H9 (cell line): ENCODE results near the gene PCDH9. TPM values are rescaled to one million over a fixed set of nuclear protein-coding genes. Genes with fewer than 3 reads are reported as not detected.

Experiments
- DNase-seq: peaks from one replicate; pipeline ENCODE4 v3.0.0-alpha.2; 2017
- H2AFZ ChIP-seq: one replicate; pipeline ENCODE4 v1.6.1; 2013; ENCODE audit warnings: mild to moderate bottlenecking, low read length, control low read depth, moderate library complexity
- H2AK5ac ChIP-seq: 2 replicates; pipeline ENCODE4 v1.6.1; 2013; ENCODE audit warnings: low read length, control low read depth, mixed read lengths; ENCODE audit not compliant: insufficient read length
- H2BK120ac ChIP-seq: one replicate; pipeline ENCODE4 v1.6.1; 2013; ENCODE audit warnings: low read depth, mild to moderate bottlenecking, low read length, control low read depth, inconsistent platforms; ENCODE audit not compliant: poor library complexity, severe bottlenecking
- H2BK12ac ChIP-seq: 2 replicates; pipeline ENCODE4 v1.6.1; 2013; ENCODE audit warnings: low read length, control low read depth, mixed read lengths, low read depth; ENCODE audit not compliant: insufficient read length
- H2BK15ac ChIP-seq: 2 replicates; pipeline ENCODE4 v1.6.1; 2013; ENCODE audit warnings: low read depth, low read length, control low read depth
- H2BK20ac ChIP-seq: one replicate; pipeline ENCODE4 v1.6.1; 2013; ENCODE audit warnings: low read depth, mild to moderate bottlenecking, low read length, control low read depth, inconsistent platforms; ENCODE audit not compliant: poor library complexity, severe bottlenecking
- H2BK5ac ChIP-seq: 2 replicates; pipeline ENCODE4 v1.6.1; 2013; ENCODE audit warnings: low read length, control low read depth, mixed read lengths; ENCODE audit not compliant: insufficient read length
- H3K14ac ChIP-seq: 2 replicates; pipeline ENCODE4 v1.6.1; 2013; ENCODE audit warnings: low read length, control low read depth; ENCODE audit not compliant: insufficient read depth
- H3K18ac ChIP-seq: 2 replicates; pipeline ENCODE4 v1.6.1; 2013; ENCODE audit warnings: low read depth, mild to moderate bottlenecking, mixed read lengths, low read length, control low read depth; ENCODE audit not compliant: insufficient read length
- H3K23ac ChIP-seq: 2 replicates; pipeline ENCODE4 v1.6.1; 2013; ENCODE audit warnings: low read length, control low read depth, mixed read lengths, low read depth; ENCODE audit not compliant: insufficient read length
- H3K23me2 ChIP-seq: 2 replicates; pipeline ENCODE4 v1.6.1; 2013; ENCODE audit warnings: low read depth, mild to moderate bottlenecking, mixed read lengths, low read length, control low read depth; ENCODE audit not compliant: insufficient read length, poor library complexity, severe bottlenecking
- H3K27ac ChIP-seq: 2 replicates; pipeline ENCODE4 v1.5.1; 2013; ENCODE audit warnings: low read length, control low read depth, mixed read lengths, low read depth; ENCODE audit not compliant: insufficient read length
- H3K27me3 ChIP-seq: 2 replicates; pipeline ENCODE4 v1.6.1; 2013; ENCODE audit warnings: low read length, control low read depth, inconsistent platforms; ENCODE audit not compliant: insufficient read depth
- H3K4ac ChIP-seq: 2 replicates; pipeline ENCODE4 v1.6.1; 2013; ENCODE audit warnings: low read depth, mild to moderate bottlenecking, control low read depth, inconsistent platforms, low read length, moderate library complexity
- H3K4me1 ChIP-seq: 2 replicates; pipeline ENCODE4 v1.6.1; 2013; ENCODE audit warnings: low read length, control low read depth, inconsistent platforms; ENCODE audit not compliant: insufficient read depth
- H3K4me2 ChIP-seq: 2 replicates; pipeline ENCODE4 v1.6.1; 2013; ENCODE audit warnings: low read length, control low read depth, mixed read lengths; ENCODE audit not compliant: insufficient read length, insufficient read depth
- H3K56ac ChIP-seq: 2 replicates; pipeline ENCODE4 v1.6.1; 2013; ENCODE audit warnings: low read depth, mild to moderate bottlenecking, mixed read lengths, low read length, control low read depth; ENCODE audit not compliant: insufficient read length
- H3K79me1 ChIP-seq: 2 replicates; pipeline ENCODE4 v1.6.1; 2013; ENCODE audit warnings: low read depth, mild to moderate bottlenecking, moderate library complexity, low read length, control low read depth, inconsistent platforms; ENCODE audit not compliant: insufficient read depth, poor library complexity, severe bottlenecking
- H3K79me2 ChIP-seq: 2 replicates; pipeline ENCODE4 v1.6.1; 2013; ENCODE audit warnings: low read length, control low read depth, inconsistent platforms; ENCODE audit not compliant: insufficient read depth
- H3K9ac ChIP-seq: 2 replicates; pipeline ENCODE4 v1.6.1; 2013; ENCODE audit warnings: low read length, control low read depth, mixed read lengths; ENCODE audit not compliant: insufficient read length; ENCODE audit errors: extremely low read depth
- H3K9me3 ChIP-seq: one replicate; pipeline ENCODE4 v1.6.1; 2013; ENCODE audit warnings: low read depth, low read length, inconsistent platforms; ENCODE audit not compliant: control insufficient read depth
- H3T11ph ChIP-seq: one replicate; pipeline ENCODE4 v1.6.1; 2013; ENCODE audit warnings: mild to moderate bottlenecking, low read length, control low read depth, inconsistent platforms
- H4K20me1 ChIP-seq: one replicate; pipeline ENCODE4 v1.6.1; 2013; ENCODE audit not compliant: control insufficient read depth, insufficient read length, insufficient read depth
- H4K5ac ChIP-seq: 2 replicates; pipeline ENCODE4 v1.6.1; 2013; ENCODE audit warnings: low read depth, mild to moderate bottlenecking, mixed read lengths, low read length, control low read depth; ENCODE audit not compliant: insufficient read length
- H4K8ac ChIP-seq: replicated peaks from 2 replicates; pipeline ENCODE4 v1.6.1; 2013; ENCODE audit warnings: low read length, control low read depth, mixed read lengths, low read depth; ENCODE audit not compliant: insufficient read length
- H4K91ac ChIP-seq: 2 replicates; pipeline ENCODE4 v1.6.1; 2013; ENCODE audit warnings: low read depth, mild to moderate bottlenecking, moderate library complexity, mixed read lengths, low read length, control low read depth; ENCODE audit not compliant: insufficient read length
- H3K27ac Mint-ChIP-seq, 3 experiments: 2 replicates in 2 of 3; 3 replicates in 1 of 3; pipeline ENCODE4 v1.8.0; 2020 to 2021; ENCODE audit warnings: mixed read lengths in 3 of 3, mild to moderate bottlenecking in 1 of 3, moderate library complexity in 1 of 3
- H3K27me3 Mint-ChIP-seq: 2 replicates; pipeline ENCODE4 v1.8.0; 2021; ENCODE audit warnings: low read depth, mild to moderate bottlenecking, moderate library complexity, mixed read lengths
- H3K36me3 Mint-ChIP-seq, 3 experiments: 2 replicates in 2 of 3; 3 replicates in 1 of 3; pipeline ENCODE4 v1.8.0; 2020 to 2021; ENCODE audit warnings: low read depth in 3 of 3, mixed read lengths in 3 of 3; ENCODE audit not compliant: insufficient read depth in 1 of 3
- H3K4me1 Mint-ChIP-seq, 2 experiments: 2 replicates each; pipeline ENCODE4 v1.8.0; 2020; ENCODE audit warnings: mixed read lengths in 2 of 2
- H3K4me3 Mint-ChIP-seq, 2 experiments: 2 replicates in 1 of 2; 3 replicates in 1 of 2; pipeline ENCODE4 v1.8.0; 2020 to 2021; ENCODE audit warnings: mild to moderate bottlenecking in 2 of 2, mixed read lengths in 2 of 2, moderate library complexity in 1 of 2
- H3K9me3 Mint-ChIP-seq, 2 experiments: 2 replicates in 1 of 2; 3 replicates in 1 of 2; pipeline ENCODE4 v1.8.0; 2020; ENCODE audit warnings: mild to moderate bottlenecking in 2 of 2, mixed read lengths in 2 of 2, moderate library complexity in 1 of 2
- WGBS: extraction: QIAGEN DNeasy Blood & Tissue Kit; methylation state at CpG from one replicate; pipeline ENCODE4 v1.1.7; 2013; ENCODE audit warnings: missing lambda C conversion rate, low lambda C conversion rate, mixed read lengths; ENCODE audit not compliant: insufficient read length; ENCODE audit errors: extremely low coverage; 5-methylcytosine and 5-hydroxymethylcytosine counted together
- total RNA-seq: library from RNA; stranded (reverse); gene quantifications from 2 replicates; pipeline ENCODE4 v1.2.1, GENCODE V29; 2021
- TF ChIP-seq, protein P1 (sequence below): fragments of 200-600 bp; sonication (generic); conservative IDR thresholded peaks from 3 replicates; pipeline ENCODE4 v1.8.0; 2021; ENCODE audit warnings: antibody characterized with exemption, mild to moderate bottlenecking

PCDH9 gene
- total RNA-seq, 1 experiment from 2014 or later: 0.11 TPM

- H4K20me1 ChIP-seq: no peaks in the 10 kb centered on the region
- no peak overlapping the region for H3K9ac ChIP-seq
- H3K18ac ChIP-seq: no peak overlapping the region
- Mint-ChIP-seq H3K9me3 (no peaks in the 10 kb centered on the region), H3K27ac (0 out of 7 replicates have a peak overlapping the region, but pooled peaks of 1 of the 3 experiments have one; percentile 24), H3K4me1 (peaks cover 2 to 16% of the 10 kb centered on the region in 2 experiments; a peak in 2 of 4 replicates), H3K4me3 (no peak overlapping the region), H3K27me3 (no peaks in the 10 kb centered on the region), H3K36me3 (no peaks in the 10 kb centered on the region)
- no peaks in the 10 kb centered on the region for H3K9me3 ChIP-seq
- no peak overlapping the region for H4K91ac ChIP-seq
- H2AK5ac ChIP-seq: no peak overlapping the region
- DNase-seq: no peak
- no peak overlapping the region for H2BK15ac ChIP-seq
- WGBS: no CpG with 5 or more reads among the region's 5 CpGs
- H3K23ac ChIP-seq: no peak overlapping the region
- no peak overlapping the region for H3K56ac ChIP-seq
- no peak overlapping the region for H3K27ac ChIP-seq
- no peak overlapping the region for H3T11ph ChIP-seq
- no peak overlapping the region for H4K5ac ChIP-seq
- no peaks in the 10 kb centered on the region for H3K27me3 ChIP-seq
- H2BK5ac ChIP-seq: no peak overlapping the region
- H3K79me1 ChIP-seq: no peaks in the 10 kb centered on the region
- no peak overlapping the region for H3K4ac ChIP-seq
- no peak overlapping the region for H2BK120ac ChIP-seq
- H3K4me1 ChIP-seq: no peaks in the 10 kb centered on the region
- no peak overlapping the region for H4K8ac ChIP-seq
- H3K23me2 ChIP-seq: no peaks in the 10 kb centered on the region
- no peak overlapping the region for H2AFZ ChIP-seq
- no peak overlapping the region for H2BK12ac ChIP-seq
- no peak overlapping the region for H2BK20ac ChIP-seq
- TF ChIP-seq, protein P1, sequence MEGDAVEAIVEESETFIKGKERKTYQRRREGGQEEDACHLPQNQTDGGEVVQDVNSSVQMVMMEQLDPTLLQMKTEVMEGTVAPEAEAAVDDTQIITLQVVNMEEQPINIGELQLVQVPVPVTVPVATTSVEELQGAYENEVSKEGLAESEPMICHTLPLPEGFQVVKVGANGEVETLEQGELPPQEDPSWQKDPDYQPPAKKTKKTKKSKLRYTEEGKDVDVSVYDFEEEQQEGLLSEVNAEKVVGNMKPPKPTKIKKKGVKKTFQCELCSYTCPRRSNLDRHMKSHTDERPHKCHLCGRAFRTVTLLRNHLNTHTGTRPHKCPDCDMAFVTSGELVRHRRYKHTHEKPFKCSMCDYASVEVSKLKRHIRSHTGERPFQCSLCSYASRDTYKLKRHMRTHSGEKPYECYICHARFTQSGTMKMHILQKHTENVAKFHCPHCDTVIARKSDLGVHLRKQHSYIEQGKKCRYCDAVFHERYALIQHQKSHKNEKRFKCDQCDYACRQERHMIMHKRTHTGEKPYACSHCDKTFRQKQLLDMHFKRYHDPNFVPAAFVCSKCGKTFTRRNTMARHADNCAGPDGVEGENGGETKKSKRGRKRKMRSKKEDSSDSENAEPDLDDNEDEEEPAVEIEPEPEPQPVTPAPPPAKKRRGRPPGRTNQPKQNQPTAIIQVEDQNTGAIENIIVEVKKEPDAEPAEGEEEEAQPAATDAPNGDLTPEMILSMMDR: no peak
- H3K14ac ChIP-seq: no peak overlapping the region
- H3K4me2 ChIP-seq: no peak overlapping the region
- H3K79me2 ChIP-seq: no peaks in the 10 kb centered on the region
Observed at GRCh38 chr13:67061750-67062149, 168.4 kb downstream of the PCDH9 start.
